ENCODE measurements around the gene C3orf18. TPM values are rescaled to one million over a fixed set of nuclear protein-coding genes. Genes with fewer than 3 reads are reported as not detected.

The C3orf18 gene
- polyA plus RNA-seq, 1 donor, result 23.5 TPM

- no peak for DNase-seq
These were observed 35.9 kb upstream of the C3orf18 start for GRCh38 chr3:50603261-50604109.

DNA sequence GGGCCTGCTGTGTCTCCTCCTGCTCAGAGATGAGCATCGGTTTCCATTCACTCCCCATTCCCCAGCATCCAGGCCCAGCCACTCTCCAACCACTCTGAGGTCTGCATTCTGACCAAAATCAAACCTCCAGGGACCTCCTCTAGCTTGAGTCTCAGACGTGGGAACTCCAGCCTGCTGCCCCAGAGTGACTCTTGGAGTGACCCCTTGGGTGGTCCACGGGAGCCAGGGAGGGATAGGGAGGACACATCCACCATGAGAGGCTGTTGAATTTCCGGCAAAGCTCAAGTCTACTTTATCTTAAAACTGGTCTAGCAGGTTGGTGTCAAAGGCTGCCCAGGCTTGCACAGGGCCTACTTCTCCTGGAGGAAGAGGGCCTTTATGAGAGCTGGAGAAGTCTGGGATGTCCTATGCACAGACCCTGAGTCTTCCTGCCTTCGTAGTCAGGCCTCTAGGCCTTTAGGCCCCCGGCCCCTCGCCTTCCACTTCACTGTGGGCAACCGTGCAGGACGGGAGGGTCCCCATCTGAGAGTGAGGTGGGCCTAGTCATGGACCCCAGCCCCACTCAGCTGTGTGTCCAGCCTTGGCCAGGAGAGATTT, 35.1 kb upstream of the C3orf18 start:
- no peak for DNase-seq

DNA sequence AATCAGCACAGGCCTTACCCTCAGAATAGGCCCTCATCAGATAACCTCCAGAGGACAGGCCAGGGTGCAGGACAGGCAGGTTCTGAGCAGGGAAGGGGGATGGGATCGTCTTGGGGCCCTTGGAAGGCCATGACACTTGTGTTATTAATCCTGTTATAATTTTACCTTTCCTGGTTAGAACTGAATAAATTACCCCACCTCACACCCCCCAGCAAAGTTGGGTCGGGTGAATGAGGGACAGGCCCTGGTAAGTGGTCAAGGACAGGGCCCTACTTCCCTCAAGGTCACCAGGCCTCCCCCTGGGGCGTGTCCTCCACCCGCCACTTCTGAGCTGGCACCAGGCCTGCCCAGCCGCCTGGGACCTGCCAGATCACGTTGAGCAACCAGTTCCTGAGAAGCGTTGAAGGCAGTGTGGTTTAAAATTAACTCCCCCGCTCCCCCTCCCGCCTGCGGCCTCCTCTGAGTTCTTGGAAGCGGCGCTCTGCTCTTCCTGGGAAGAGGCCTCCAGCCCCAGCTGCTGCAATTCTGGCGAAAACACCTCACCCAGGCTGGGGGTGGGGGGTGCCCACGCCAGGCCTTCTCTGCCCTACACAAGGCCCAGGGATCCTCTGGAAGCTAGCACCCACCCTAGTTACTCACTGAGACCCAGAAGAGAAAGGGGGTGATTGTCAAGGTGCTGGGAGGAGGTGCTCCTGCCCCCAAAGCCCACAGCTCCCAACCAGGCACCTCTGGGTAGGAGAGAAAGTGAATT, 33.5 kb upstream of the C3orf18 start:
- peak; percentile 90 for DNase-seq

DNA sequence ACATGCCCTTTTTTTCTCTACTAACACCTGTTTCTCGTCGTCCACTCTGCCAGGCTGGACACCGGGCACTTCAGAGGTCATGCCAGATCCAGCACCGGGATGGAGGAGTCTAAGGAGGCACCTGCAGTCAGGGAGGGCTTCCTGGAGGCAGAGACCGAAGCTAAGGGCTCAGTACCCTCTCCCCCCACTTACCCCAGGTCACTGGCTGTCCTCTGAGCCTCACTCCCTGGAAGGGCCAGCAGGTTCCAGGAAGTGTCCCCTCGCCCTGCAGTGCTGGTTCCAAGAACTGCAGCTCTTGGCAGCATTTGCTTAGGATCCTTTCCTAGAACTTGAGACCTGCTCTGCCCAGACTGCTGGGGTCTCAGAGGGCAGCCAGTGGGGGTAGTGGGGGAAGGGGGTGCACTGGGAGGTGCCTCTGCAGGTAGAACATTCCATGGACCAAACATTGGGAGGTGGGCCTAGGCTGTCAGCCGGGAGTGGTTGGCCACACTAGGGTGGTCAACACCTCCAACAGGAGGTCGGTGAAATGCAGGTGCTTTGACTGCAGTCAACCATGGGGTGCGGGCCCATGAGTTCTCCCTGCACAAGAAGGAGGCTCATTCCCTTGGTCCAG, 32.7 kb upstream of the C3orf18 start:
- DNase-seq, result no peak

DNA sequence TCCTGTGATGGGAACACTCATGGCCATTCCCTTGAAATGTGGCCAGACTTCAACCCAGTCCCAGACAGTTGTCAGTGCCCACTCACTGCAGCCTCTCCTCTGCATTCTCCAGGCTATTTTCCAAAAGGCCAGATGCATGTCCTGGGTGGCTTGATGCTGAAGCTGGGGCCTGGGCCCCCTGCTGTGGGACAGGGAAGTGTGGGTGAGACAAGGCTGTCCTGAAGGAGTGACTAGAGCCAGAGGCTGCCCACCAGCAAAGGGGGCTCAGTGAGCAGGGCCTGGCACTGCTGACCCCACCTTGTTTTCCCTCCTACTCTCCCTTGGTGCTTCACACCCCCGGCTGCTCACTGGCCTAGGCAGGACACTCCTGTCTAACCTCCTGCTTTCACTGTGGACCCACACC, 32.2 kb upstream of the C3orf18 start:
- DNase-seq, result no peak

DNA sequence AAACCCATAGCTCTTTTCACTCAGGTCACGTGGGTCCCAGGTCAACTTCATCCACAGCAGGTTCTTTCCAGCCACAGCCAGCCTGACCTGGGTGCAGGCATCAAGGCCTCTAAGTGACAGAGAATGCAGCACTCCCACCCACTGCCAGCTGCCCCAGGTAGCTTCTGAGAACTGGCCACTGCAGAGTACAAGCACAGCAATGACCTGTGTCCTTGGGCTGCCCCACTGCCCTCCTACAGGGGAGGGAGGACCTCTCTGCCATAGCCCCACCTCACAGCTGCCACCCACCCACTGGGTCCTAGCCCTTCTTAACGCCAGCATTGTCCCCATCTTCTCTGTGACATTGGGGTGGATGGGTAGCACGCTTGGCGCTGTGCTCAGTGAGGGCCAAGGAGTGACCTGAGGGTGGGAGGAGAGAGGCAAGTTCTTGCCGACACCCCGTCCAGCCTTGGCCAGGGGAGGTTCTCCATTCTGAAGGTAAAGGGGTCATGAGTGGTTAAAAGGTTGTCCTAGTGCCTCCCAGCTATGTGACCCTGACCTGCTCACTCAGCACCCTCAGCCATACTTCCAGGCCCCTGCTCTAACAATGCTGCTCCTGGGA, 31.7 kb upstream of the C3orf18 start:
- DNase-seq, result no peak

DNA sequence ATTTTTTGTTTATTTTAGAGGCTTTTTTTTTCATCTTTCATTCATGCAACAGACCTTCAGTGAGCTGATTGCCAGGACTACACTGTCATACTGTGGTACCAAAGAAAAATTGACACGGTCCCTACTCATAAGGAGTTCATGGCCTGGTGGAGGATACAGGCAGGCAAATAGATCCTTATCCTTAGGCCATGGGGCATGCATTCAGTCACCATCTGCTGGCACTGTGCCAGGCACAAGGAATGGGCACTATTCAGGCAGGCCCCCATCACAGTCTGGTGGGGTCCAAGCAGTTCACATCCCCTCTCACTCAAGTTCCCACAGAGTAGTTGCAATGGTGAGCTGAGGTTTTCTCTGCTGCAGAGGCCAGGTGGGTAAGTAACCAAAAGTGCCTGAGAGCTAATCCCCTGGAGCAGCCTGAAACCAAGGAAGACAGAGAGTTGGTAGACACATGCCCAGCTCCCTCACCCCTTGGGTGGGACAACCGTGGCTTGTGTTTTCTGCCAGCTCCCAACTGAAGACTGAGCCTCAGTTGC, 26.8 kb upstream of the C3orf18 start:
- no peak for DNase-seq

- no peak for DNase-seq
These were observed 25.0 kb upstream of the C3orf18 start for GRCh38 chr3:50592568-50592967.

DNA sequence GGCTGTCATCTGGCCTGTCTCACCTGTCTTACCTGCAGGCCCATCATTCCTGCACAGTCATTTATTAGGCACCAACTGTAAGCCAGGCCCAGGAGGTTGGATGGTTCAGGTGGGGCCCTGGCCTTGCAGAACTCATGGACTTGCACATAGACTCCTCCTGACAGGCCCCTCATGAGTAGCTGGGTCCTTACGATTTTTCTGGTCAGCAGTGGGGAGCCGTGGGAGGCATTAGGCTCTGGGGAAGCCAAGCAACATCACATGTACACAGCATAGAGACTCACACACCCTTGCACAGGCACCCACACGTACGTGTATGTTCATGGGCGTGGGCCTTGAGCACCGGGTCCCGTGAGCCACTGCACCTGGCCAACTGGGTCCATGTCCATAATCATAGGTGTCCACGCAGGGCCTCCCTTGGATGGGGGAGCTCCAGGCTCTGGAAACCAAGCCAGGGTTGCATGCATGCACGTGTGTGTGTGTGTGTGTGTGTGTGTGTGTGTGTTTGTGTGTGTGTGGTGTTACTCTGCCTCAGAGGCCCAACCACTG, 23.7 kb upstream of the C3orf18 start:
- DNase-seq, result no peak

DNA sequence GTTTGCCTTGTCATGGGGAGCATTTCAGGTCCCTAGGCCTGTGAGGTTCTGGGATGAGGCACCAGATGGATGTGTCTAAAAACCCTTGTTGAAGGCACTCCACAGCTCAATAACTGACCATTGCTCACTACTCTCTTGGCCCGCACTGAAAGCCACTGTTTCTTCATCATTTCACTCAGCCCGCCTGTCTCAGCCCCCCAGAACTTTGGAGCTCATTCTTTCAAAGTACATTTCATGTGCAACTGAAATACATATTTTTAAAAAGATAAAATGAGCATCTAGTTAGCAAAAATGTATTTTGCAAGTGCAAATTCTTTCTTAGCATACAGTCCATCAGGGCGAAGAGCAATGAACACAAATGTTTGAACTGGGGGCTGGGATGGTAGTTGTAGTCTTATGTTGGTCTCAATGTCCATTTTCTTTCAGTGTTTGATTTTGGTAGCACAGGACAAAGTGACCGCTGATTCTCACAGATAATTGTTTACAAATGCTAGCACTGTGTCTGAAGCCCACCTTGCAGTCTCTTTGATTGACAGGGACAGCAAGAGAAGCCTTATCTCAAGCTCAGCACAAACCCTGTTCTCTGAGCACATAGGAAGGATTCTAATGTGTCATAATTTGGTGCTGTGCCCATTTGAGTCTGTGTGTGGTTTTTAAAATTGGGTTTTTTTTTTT, 21.3 kb upstream of the C3orf18 start:
- no peak for DNase-seq

GRCh38 chr3:50587806-50588758, 20.5 kb upstream of the C3orf18 start:
- no peak for DNase-seq

GRCh38 chr3:50587373-50587772, 19.8 kb upstream of the C3orf18 start:
- no peak for DNase-seq

- no peak for DNase-seq
These were observed 19.2 kb upstream of the C3orf18 start for GRCh38 chr3:50586763-50587070.

GRCh38 chr3:50585919-50586762, 18.6 kb upstream of the C3orf18 start:
- DNase-seq, result no peak

DNA sequence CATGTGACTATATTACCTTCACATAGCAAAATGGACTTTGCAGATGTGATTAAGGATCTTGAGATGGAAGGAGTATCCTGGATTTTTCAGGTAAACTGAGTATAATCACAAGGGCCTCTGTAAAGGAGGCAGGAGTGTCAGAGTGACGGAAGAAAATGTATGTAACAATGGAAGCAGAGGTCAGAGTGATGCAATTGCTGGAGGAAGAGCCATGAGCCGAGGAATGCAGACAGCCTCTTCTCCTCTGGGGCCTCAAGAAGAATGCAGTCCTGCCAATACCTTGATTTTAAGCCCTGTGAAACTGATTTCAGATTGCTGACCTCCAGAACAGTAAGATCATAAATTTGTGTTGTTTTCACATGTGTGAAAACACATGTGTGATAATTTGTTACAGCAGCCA, 16.8 kb upstream of the C3orf18 start:
- no peak for DNase-seq

GRCh38 chr3:50583897-50584296, 16.4 kb upstream of the C3orf18 start:
- DNase-seq, result no peak

DNA sequence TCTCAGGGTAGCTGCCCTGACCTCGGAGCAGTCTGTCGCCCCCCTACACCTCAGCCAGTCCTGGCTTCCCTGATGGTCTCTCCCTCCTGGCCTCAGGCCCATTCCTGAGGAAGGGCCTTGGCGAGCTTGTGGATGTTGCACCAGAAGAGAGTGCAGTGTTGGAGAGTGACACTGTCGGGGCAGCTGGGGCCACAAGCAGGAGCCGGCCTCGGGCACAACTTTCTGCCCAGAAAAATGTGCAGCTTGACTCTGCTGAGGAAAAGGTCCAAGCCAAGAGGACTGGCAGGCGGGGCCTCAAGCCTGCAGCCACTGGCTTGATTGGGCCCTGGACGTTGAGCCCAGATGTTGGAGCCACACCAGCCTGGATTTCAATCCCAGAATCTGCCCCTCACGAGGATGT, 14.5 kb upstream of the C3orf18 start:
- DNase-seq, result no peak

DNA sequence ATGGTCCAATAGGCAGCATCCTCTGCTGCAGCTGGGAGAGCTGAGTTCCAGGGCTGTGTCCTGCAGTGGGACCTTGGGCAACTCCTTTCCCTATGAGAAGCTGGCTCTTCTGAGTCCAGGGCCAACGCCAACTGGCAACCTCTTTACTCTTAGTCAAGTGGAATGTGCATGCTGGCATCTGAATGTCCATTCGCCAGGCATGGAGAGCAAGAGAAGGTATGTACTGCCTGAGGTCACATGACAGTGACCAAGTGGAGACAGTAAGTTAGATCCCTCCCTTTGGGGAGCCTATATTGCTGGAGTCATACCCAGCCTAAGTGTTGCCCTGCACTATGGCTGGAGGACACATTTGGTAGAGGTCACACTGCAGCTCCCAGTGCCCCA, 13.9 kb upstream of the C3orf18 start:
- DNase-seq, result no peak

DNA sequence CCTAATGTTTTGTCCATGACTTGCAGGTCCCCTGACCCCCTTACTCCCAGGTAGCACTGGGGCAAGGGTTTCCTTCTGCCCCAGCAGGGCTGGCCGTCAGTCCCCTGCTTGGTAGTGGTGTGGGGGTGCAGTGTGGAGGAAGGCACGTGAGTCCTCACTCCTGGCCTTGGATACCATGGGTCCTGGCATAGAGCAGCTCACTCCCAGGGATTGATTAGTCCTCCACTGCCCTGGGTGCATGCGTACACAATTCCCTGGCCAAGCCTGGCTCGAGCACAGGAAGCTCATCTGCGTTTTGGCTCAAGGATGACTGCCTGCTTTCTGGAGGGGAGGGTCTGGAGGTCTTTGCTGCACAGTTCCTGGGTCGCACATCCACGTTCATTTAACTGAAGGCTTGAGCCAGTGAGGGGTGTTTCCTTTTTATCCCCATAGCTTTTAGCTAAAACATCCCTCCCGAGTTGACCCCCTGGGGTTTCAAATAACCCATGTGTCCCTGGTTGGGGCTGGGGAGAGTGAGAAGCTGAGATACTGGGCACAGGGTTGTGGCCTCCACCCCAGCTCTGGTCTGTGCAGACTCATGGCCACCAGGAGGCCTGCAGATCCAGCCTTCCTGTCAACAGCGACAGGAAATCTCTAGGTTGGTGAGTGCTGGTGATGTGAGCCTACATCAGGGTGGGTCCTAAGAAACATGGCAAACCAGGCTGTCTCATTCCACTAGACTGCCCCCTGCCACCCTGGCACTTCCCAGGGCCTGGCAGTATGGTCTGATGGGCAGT, 13.3 kb upstream of the C3orf18 start:
- DNase-seq, result no peak

All from hindlimb muscle (tissue), 1 donor.